Naive thymus-derived CD8-positive, alpha-beta T cell (primary cell): Measurements from ENCODE around the gene FOXR1. TPM values are rescaled to one million over a fixed set of nuclear protein-coding genes. Genes with fewer than 3 reads are reported as not detected.
"Not testable (repeated sequence)": the region's sequence is repeated elsewhere in the genome, so short reads cannot be mapped to it uniquely, and the experiment has no call there.

ENCODE experiments used
- ATAC-seq, 2 donors: fragments of 150-1000 bp; cut with Tn5 transposase in 1 of 2; sonication (Bioruptor Pico), chemical (Tn5 transposase) in 1 of 2; 1 replicate in 1 of 2; 2 replicates in 1 of 2; pipeline ENCODE4 v1.10.0; 2021; ENCODE audit warnings: mild to moderate bottlenecking in 2 of 2, moderate library complexity in 2 of 2
- POLR2A ChIA-PET: fragments of 350-600 bp; sonication (Branson Sonifier 250); formaldehyde crosslinking; loops from one replicate; lab custom pipeline; 2021; ENCODE audit warnings: antibody characterized with exemption; lab: Charles Lee
- DNase-seq, 10 donors: peaks; one replicate each; pipeline versions ENCODE4 v3.0.0 to v3.0.0-alpha.2; 2020 to 2022
- H3K27ac Mint-ChIP-seq, 10 donors: one replicate each; pipeline ENCODE4 v1.8.0; 2020 to 2022; ENCODE audit warnings: mild to moderate bottlenecking in 10 of 10, mixed read lengths in 10 of 10, moderate library complexity in 4 of 10, inconsistent platforms in 1 of 10
- H3K27me3 Mint-ChIP-seq, 5 donors: one replicate each; pipeline ENCODE4 v1.8.0; 2021 to 2022; ENCODE audit warnings: mixed read lengths in 5 of 5
- H3K36me3 Mint-ChIP-seq, 3 donors: one replicate each; pipeline ENCODE4 v1.8.0; 2020 to 2022; ENCODE audit warnings: mixed read lengths in 3 of 3, mild to moderate bottlenecking in 2 of 3, inconsistent platforms in 1 of 3
- H3K4me1 Mint-ChIP-seq, 4 donors: one replicate each; pipeline ENCODE4 v1.8.0; 2021 to 2022; ENCODE audit warnings: mixed read lengths in 4 of 4
- H3K4me3 Mint-ChIP-seq, 10 donors: one replicate each; pipeline ENCODE4 v1.8.0; 2020 to 2022; ENCODE audit warnings: mild to moderate bottlenecking in 10 of 10, mixed read lengths in 10 of 10, moderate library complexity in 6 of 10, inconsistent platforms in 1 of 10
- H3K9me3 Mint-ChIP-seq, 9 donors: one replicate each; pipeline ENCODE4 v1.8.0; 2020 to 2022; ENCODE audit warnings: mixed read lengths in 9 of 9, mild to moderate bottlenecking in 3 of 9, inconsistent platforms in 1 of 9, moderate library complexity in 1 of 9
- polyA plus RNA-seq, 3 donors: library from polyadenylated mRNA; unstranded; fragments of 300-500 nt; fragmentation: Illumina TruSeq; gene quantifications; one replicate each; pipeline ENCODE4 v1.2.3, GENCODE V29; 2021
- total RNA-seq, 8 experiments: library from RNA in 2 of 8; stranded (reverse) in 2 of 8; gene quantifications; one replicate each; pipeline ENCODE4 v1.2.3 and lab custom pipeline; 2021 to 2026

The FOXR1 gene
- total and polyA plus RNA-seq, 5 experiments from 2014 or later: not detected

DNA sequence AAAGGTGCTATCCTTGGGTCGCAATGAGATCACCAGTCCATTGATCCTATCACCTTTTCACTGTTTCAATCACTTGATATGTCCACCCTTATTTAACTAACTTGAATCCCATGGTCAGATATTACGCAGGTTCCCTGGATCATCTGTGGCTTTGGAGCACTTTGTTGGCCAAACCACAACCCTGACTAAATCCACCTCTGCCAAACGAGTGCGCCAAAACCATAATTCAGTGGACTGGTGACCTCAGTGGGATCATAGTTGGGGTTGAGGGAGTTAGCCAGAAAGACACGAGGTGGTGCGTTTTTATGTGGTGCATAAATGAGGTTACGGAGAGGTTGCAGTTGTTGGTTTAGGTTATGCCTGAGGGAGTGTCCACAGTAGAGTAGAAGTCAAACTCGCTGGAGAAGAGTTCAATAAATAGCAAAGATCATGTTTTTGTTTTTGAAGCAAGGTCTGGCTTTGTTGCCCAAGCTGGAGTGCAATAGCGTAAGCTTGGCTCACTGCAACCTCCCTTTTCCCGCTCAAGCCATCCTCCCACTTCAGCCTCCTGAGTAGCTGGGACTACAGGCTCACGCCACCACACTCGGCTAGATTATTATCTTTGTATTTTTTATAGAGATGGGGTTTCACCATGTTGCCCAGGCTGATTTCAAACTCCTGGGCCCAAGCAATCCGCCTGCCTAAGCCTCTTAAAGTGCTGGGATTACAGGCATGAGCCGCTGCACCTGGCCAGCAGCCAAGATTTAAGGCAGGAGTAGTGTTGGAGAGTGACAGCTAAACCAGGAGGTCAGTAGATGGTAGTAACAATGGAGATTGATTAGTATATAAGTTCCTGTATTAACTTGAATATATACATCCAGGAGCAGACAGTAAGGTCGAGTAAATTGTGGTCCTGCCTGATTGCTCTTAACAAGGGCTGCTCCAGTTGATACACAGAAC is 4.5 kb downstream of the FOXR1 start:
- POLR2A ChIA-PET: interaction anchor here (0.5 kb wide), 1 partner anchor 107 kb away, joined by 4 read pairs; no protein-coding TSS in a partner anchor
- Mint-ChIP-seq H3K4me3 (no peak overlapping the region), H3K27me3 (peaks cover 6 to 29% (median 17%) of the 10 kb centered on the region in 5 donors), H3K36me3 (no peaks in the 10 kb centered on the region), H3K4me1 (peaks cover 0 to 6% (median 0%) of the 10 kb centered on the region in 4 donors), H3K27ac (no peak overlapping the region), H3K9me3 (no peaks in the 10 kb centered on the region)
- no peak for DNase-seq
- no peak for ATAC-seq

DNA sequence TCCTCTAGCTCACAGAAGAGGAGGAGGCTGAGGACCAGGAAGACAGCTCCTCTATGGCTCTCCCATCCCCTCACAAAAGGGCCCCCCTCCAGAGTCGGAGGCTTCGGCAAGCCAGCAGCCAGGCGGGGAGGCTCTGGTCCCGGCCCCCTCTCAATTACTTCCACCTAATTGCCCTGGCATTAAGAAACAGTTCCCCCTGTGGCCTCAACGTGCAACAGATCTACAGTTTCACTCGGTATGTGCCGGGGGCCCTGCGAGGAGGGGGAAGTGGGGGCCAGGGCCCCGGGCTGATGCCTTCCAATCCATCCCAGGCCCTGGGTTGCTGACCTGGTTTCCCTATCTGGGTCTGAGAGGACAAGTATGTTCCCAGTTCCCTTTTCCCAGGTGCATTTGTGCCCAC is 7.9 kb downstream of the FOXR1 start:
- POLR2A ChIA-PET: no interaction called here
- peak overlapping the region in 2 of 10 donors; percentile 9 to 50 for H3K27ac Mint-ChIP-seq
- peaks cover 0 to 6% (median 0%) of the 10 kb centered on the region in 4 donors for H3K4me1 Mint-ChIP-seq
- no peaks in the 10 kb centered on the region for H3K36me3 Mint-ChIP-seq
- DNase-seq: no peak
- peaks cover 2 to 17% (median 7%) of the 10 kb centered on the region in 5 donors for H3K27me3 Mint-ChIP-seq
- H3K4me3 Mint-ChIP-seq: no peak overlapping the region
- no peaks in the 10 kb centered on the region for H3K9me3 Mint-ChIP-seq
- no peak for ATAC-seq

DNA sequence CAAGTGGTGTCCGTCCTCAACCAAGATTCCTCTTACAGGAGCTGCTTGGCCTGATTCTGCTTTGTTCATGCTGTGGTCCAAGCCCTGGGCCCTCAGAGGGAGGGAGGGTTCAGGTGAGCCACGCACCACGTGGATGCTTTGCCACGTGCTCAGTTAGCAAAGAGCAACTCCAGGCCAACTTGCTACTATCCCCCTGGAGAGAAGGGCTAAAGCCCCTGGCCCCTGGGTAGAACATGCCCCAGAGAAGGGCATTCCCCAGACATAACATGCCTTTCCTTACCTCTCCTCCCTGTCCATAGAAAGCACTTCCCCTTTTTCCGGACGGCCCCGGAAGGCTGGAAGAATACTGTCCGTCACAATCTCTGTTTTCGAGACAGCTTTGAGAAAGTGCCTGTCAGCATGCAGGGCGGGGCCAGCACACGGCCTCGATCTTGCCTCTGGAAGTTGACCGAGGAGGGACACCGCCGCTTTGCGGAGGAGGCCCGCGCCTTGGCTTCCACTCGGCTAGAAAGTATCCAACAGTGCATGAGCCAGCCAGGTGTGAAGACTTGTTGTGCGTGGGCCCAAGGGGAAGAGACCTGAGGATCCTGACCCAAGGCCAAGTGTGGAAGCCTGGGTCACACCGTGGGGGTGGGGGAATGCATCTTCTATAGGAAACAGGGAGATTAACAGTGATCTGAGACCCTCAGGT is 8.8 kb downstream of the FOXR1 start:
- POLR2A ChIA-PET: no interaction called here
- DNase-seq: no peak
- ATAC-seq: no peak

DNA sequence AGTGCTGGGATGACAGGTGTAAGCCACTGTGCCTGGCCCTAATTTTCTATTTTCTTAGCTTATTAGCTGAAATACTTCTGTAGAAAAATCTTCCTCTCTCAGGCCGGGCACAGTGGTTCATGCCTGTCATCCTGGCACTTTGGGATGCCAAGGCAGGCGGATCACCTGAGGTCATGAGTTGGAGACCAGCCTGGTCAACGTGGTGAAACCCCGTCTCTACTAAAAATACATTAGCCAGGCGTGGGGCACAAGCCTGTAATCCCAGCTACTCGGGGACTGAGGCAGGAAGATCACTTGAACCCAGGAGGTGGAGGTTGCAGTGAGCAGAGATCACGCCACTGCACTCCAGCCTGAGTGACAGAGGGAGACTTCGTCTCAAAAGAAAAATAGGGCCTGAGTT is 12.8 kb downstream of the FOXR1 start:
- H3K27ac Mint-ChIP-seq, H3K4me3 Mint-ChIP-seq, H3K9me3 Mint-ChIP-seq, POLR2A ChIA-PET, ATAC-seq, H3K36me3 Mint-ChIP-seq, H3K27me3 Mint-ChIP-seq, DNase-seq, H3K4me1 Mint-ChIP-seq: not testable (repeated sequence)

More for the DNA sequence above, 8.8 kb downstream of the FOXR1 start:
- no peaks in the 10 kb centered on the region for H3K9me3 Mint-ChIP-seq
- H3K4me3 Mint-ChIP-seq: no peak overlapping the region
- peaks cover 0 to 8% (median 2%) of the 10 kb centered on the region in 5 donors for H3K27me3 Mint-ChIP-seq
- H3K36me3 Mint-ChIP-seq: no peaks in the 10 kb centered on the region
- H3K27ac Mint-ChIP-seq: peak overlapping the region in 1 of 10 donors; percentile 40
- peaks cover 0 to 6% (median 0%) of the 10 kb centered on the region in 4 donors for H3K4me1 Mint-ChIP-seq

DNA sequence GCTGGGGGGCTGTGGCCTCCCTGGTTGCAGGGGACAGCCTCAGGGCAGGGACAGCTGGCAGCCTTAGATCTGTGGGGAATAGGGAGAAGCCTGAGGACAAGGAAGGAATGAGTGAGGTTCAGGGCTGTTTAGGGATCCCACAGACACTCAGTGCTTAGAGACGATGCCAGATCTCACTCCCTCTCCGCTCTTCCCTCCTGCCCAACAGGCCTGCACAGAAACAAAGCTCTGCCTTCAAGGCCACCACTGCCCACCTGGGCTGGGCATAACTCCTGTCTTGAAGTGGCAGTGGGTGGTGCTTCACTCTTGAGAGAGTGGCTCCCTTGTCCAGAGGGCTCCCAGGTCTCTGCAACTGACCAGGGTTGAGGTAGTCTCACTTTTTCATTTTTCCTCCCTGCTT is 13.3 kb downstream of the FOXR1 start:
- Mint-ChIP-seq H3K36me3 (no peaks in the 10 kb centered on the region), H3K4me3 (no peak overlapping the region), H3K4me1 (peaks cover 0 to 2% (median 1%) of the 10 kb centered on the region in 4 donors), H3K27ac (peak overlapping the region in 1 of 10 donors; percentile 50), H3K27me3 (no peaks in the 10 kb centered on the region), H3K9me3 (no peaks in the 10 kb centered on the region)
- ATAC-seq (no peak), DNase-seq (no peak)
- POLR2A ChIA-PET: no interaction called here

DNA sequence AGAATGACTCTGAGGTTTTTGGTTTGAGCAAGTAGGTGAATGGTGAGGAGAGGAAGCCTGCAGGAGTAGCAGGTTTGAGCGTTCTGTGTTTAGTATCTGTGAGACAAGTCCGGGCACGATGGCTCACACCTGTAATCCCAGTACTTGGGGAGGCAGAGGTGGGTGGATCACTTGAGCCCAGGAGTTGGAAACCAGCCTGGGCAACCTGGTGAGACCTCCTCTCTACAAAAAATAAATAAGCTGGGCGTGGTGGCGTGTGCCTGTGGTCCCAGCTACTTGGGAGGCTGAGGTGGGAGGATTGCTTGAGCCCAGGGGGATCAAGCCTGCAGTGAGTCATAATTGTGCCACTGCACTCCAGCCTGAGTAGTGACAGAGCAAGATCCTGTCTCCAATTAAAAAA is 16.7 kb downstream of the FOXR1 start:
- DNase-seq: no peak
- H3K27ac Mint-ChIP-seq: peak overlapping the region in 2 of 10 donors; percentile 66 to 72
- H3K4me3 Mint-ChIP-seq: no peak overlapping the region
- POLR2A ChIA-PET: no interaction called here
- no peaks in the 10 kb centered on the region for H3K9me3 Mint-ChIP-seq
- H3K36me3 Mint-ChIP-seq: peaks cover 0 to 3% (median 0%) of the 10 kb centered on the region in 3 donors
- H3K4me1 Mint-ChIP-seq: peaks cover 0 to 2% (median 0%) of the 10 kb centered on the region in 4 donors
- no peaks in the 10 kb centered on the region for H3K27me3 Mint-ChIP-seq
- no peak for ATAC-seq

DNA sequence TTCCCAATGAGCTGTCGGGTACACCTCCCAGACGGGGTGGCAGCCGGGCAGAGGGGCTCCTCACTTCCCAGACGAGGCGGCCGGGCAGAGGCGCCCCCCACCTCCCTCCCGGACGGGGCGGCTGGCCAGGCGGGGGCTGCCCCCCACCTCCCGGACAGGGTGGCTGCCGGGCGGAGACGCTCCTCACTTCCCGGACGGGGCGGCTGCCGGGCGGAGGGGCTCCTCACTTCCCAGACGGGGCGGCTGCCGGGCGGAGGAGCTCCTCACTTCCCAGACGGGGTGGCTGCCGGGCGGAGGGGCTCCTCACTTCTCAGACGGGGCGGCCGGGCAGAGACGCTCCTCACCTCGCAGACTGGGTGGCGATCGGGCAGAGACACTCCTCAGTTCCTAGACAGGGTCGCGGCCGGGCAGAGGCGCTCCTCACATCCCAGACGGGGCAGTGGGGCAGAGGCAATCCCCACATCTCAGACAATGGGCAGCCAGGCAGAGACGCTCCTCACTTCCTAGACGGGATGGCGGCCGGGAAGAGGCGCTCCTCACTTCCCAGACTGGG is 20.0 kb downstream of the FOXR1 start:
- POLR2A ChIA-PET, H3K9me3 Mint-ChIP-seq, H3K36me3 Mint-ChIP-seq, H3K4me1 Mint-ChIP-seq, H3K4me3 Mint-ChIP-seq, DNase-seq, H3K27me3 Mint-ChIP-seq, H3K27ac Mint-ChIP-seq, ATAC-seq: not testable (repeated sequence)

DNA sequence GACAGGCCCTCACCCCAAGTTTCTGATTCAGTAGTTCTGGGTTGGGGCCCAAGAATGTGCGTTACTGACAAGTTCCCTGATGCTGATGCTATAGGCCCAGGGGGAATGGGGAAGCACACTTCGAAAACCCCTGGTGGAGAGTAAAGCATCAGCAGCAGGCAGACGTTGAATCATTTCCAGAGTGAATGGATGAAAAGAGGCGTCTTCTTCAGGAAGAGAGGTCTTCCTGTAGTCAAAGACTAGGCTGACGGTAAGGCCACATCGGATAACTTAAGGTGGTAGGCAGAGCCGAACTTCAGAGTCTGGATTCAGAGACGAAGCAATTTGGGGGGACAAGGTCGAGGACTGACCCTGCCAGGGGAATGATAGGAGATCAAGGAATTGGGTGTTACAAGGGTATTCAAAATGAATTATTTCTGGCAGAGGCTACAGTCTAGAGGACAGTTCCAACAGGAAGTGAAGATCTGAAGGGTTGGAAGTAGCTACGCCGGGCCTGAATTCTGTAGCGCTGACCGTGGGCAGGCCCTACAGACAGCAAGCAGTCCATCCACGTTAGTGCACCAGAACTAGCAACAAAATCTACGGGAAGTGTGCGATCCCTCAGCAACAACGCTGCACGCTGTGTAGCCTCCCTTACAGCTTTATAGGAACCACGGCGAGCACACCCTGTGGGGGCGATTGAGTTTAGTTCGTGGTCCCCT is 25.5 kb downstream of the FOXR1 start:
- ATAC-seq (peak; percentile 37 to 41), DNase-seq (peak in 6 of 10 donors; percentile 9 to 30 (median 27))
- Mint-ChIP-seq H3K27ac (peak overlapping the region; percentile 89 to 99 (median 97)), H3K4me3 (peak overlapping the region; percentile 88 to 99 (median 98)), H3K4me1 (peaks cover 13 to 48% (median 45%) of the 10 kb centered on the region in 4 donors), H3K9me3 (no peaks in the 10 kb centered on the region), H3K27me3 (no peaks in the 10 kb centered on the region), H3K36me3 (peaks cover 0 to 28% (median 8%) of the 10 kb centered on the region in 3 donors)
- POLR2A ChIA-PET: interaction anchor here (0.7 to 3.0 kb wide), 27 partner anchors 18 to 561 kb away, joined by 3 to 59 read pairs (median 4); partner anchors contain the start of genes C2CD2L, DDX6, DPAGT1 and FOXR1

DNA sequence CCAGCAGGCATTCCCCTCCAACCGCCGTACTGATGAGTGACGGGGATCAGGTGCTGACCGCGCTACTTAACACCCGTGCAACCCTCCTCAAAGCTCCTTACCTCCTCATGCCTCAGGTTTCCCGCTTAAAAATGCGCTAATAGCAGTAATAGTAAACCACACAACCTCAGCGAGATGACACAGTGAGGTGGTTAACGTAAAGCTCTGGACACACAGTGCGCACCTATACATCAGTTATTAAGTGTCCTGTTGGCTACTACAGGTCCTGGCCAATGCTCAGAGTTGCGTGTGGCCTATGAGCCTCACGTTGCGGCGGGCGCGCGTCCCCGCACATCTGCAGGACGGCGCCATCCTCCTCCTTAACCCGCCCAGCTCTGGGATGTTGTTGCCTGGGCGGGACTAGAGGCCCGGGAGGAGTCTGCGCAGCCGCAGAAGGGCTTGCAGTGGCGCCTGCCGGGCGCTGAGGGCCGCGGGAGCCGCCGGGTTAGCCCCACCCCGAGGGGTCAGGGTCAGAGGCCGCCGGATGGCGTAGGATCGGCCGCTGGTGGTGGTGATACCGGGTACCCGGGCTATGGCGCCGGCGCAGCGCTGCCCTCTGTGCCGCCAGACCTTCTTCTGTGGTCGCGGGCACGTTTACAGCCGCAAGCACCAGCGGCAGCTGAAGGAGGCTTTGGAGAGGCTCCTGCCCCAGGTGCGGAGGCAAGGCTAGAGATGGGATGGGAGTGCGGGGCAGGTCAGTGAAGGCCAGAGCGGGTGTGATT is 26.2 kb downstream of the FOXR1 start, which contains the start of gene CENATAC:
Gene CENATAC (plus strand): TSS at position 512 of the 761 bp plus-strand sequence. CDS start 60 bp downstream, at position 572.
- POLR2A ChIA-PET: interaction anchor here (0.5 to 3.0 kb wide), 27 partner anchors 18 to 561 kb away, joined by 3 to 59 read pairs (median 4); partner anchors contain the start of genes DDX6, DPAGT1, FOXR1 and HINFP
- ATAC-seq (peak; percentile 93), DNase-seq (peak; percentile 90 to 96 (median 94))
- Mint-ChIP-seq H3K27ac (peak within 1 kb of the TSS; percentile 89 to 99 (median 97)), H3K4me3 (peak within 1 kb of the TSS; percentile 88 to 99 (median 98)), H3K36me3 (peaks cover 0 to 36% (median 8%) of the 10 kb centered on the region in 3 donors), H3K9me3 (no peaks in the 10 kb centered on the region), H3K27me3 (no peaks in the 10 kb centered on the region), H3K4me1 (peaks cover 13 to 48% (median 45%) of the 10 kb centered on the region in 4 donors)

DNA sequence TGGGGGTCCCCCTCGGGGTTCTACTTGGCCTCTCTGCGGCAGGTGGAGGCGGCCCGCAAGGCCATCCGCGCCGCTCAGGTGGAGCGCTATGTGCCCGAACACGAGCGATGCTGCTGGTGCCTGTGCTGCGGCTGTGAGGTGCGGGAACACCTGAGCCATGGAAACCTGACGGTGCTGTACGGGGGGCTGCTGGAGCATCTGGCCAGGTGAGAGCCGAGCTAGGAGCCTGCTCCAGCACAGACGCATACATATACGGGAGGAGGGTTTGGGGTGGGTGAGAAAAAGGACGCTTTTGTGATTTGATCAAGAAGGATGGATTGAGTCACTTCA is 26.8 kb downstream of the FOXR1 start:
- Mint-ChIP-seq H3K9me3 (no peaks in the 10 kb centered on the region), H3K4me3 (peak overlapping the region; percentile 88 to 99 (median 98)), H3K4me1 (peaks cover 13 to 48% (median 45%) of the 10 kb centered on the region in 4 donors), H3K27me3 (no peaks in the 10 kb centered on the region), H3K27ac (peak overlapping the region; percentile 89 to 99 (median 97)), H3K36me3 (peaks cover 0 to 41% (median 8%) of the 10 kb centered on the region in 3 donors)
- ATAC-seq (peak in 1 of 2 donors; percentile 39), DNase-seq (no peak)
- POLR2A ChIA-PET: interaction anchor here (0.6 to 3.0 kb wide), 18 partner anchors 17 to 228 kb away, joined by 3 to 59 read pairs (median 5); partner anchors contain the start of genes DDX6, DPAGT1, HINFP and HMBS

DNA sequence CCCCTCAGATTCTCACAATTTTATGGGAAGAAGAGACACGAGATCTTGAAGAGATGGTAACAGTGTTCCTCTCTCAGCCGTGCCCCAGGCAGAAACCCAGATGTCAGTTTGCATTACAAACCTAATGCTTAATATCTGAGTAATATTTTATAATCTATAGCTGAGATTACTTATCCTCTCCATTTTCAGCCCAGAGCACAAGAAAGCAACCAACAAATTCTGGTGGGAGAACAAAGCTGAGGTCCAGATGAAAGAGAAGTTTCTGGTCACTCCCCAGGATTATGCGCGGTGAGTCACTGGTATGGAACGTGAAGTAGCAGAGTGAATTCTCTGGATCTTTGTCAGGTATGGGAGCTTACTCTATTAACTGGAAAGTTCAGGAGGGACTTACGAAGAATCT is 27.3 kb downstream of the FOXR1 start:
- no peaks in the 10 kb centered on the region for H3K9me3 Mint-ChIP-seq
- no peak for DNase-seq
- peaks cover 0 to 46% (median 8%) of the 10 kb centered on the region in 3 donors for H3K36me3 Mint-ChIP-seq
- peak overlapping the region; percentile 89 to 99 (median 97) for H3K27ac Mint-ChIP-seq
- POLR2A ChIA-PET: interaction anchor here (0.6 to 3.0 kb wide), 8 partner anchors 17 to 229 kb away, joined by 3 to 59 read pairs (median 8); partner anchors contain the start of genes RPS25, SLC37A4 and TRAPPC4
- H3K4me1 Mint-ChIP-seq: peaks cover 11 to 49% (median 46%) of the 10 kb centered on the region in 4 donors
- no peaks in the 10 kb centered on the region for H3K27me3 Mint-ChIP-seq
- H3K4me3 Mint-ChIP-seq: peak overlapping the region; percentile 88 to 99 (median 98)
- ATAC-seq: no peak
